BLaER1 treated with 17β-estradiol and CSF1 and Interleukin-3, amounts not matched to agents 10 nM and 100 nM (cell line): ENCODE results near the gene CALHM5.
"Not testable (repeated sequence)": the region's sequence is repeated elsewhere in the genome, so short reads cannot be mapped to it uniquely, and the experiment has no call there.

Source experiments
- H3K27ac ChIP-seq, 11 experiments: shearing (Covaris generic); formaldehyde crosslinking; 2 replicates each; pipeline ENCODE4 v1.8.1; 2022
- H3K27me3 ChIP-seq, 11 experiments: shearing (Covaris generic); formaldehyde crosslinking; 2 replicates each; pipeline ENCODE4 v1.8.1; 2022
- H3K36me3 ChIP-seq, 11 experiments: shearing (Covaris generic); formaldehyde crosslinking; 2 replicates each; pipeline ENCODE4 v1.8.1; 2022
- H3K4me1 ChIP-seq, 10 experiments: shearing (Covaris generic); formaldehyde crosslinking; 2 replicates each; pipeline ENCODE4 v1.8.1; 2022
- H3K4me2 ChIP-seq, 11 experiments: shearing (Covaris generic); formaldehyde crosslinking; 2 replicates each; pipeline ENCODE4 v1.8.1; 2022
- H3K4me3 ChIP-seq, 10 experiments: shearing (Covaris generic); formaldehyde crosslinking; 2 replicates each; pipeline ENCODE4 v1.8.1; 2022
- H3K9ac ChIP-seq, 11 experiments: shearing (Covaris generic); formaldehyde crosslinking; 2 replicates each; pipeline ENCODE4 v1.8.1; 2022
- H3K9me3 ChIP-seq, 11 experiments: shearing (Covaris generic); formaldehyde crosslinking; replicated peaks in 1 of 11; 2 replicates each; pipeline ENCODE4 v1.8.1; 2022
- H4K20me1 ChIP-seq, 11 experiments: shearing (Covaris generic); formaldehyde crosslinking; 2 replicates each; pipeline ENCODE4 v1.8.1; 2022
- Cebpa-rat ChIP-seq, 11 experiments: shearing (Covaris generic); IDR thresholded peaks; 2 replicates each; pipeline ENCODE4 v1.8.1; 2022

Gene CALHM5

DNA sequence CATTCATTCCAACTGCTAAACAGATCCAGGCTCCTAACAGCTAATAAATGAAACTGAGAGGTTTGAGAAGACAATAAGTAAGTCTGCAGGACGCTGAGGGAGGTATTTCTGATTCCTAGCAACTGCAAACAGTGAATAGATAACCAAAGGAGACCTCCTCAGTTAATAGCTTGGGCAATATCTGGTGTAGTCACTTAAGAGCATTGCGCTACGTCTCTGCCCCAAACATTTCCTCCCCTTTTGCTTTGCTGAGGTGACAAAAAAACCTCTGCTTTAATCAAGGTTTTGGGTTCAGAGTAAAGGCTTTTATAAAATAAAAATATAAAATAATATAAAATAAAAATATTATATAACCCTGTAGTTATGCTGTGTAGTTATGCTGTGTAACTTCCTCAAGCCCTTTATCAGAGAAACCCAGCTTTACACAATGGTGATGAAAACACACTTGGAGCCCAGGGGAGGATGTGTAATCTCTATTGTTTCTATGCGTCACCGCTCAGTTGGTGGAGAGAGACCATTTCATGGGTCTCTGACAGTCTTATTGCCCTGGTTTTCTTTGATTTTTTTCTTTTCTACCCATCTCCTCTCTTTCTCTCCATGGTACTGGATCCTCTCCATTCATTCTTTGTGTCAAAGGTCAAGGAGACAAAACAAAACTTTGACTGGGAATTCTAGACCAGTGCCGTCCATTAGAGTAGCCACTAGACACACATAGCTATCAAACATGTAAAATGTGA lies 18.9 kb upstream of the CALHM5 start:
- H3K4me3 ChIP-seq: no peak overlapping the region
- H3K27me3 ChIP-seq: no peaks in the 10 kb centered on the region
- H4K20me1 ChIP-seq: no peaks in the 10 kb centered on the region
- TF ChIP-seq Cebpa-rat (IDR thresholded peaks at IDR 0.05): no peak
- H3K9me3 ChIP-seq: peaks cover 0 to 13% (median 0%) of the 10 kb centered on the region in 11 experiments; a peak in 3 of 22 replicates
- H3K27ac ChIP-seq: no peak overlapping the region
- H3K4me1 ChIP-seq: peaks cover 0 to 10% (median 0%) of the 10 kb centered on the region in 10 experiments; a peak in 3 of 20 replicates
- H3K9ac ChIP-seq: no peak overlapping the region
- no peak overlapping the region for H3K4me2 ChIP-seq
- H3K36me3 ChIP-seq: no peaks in the 10 kb centered on the region

DNA sequence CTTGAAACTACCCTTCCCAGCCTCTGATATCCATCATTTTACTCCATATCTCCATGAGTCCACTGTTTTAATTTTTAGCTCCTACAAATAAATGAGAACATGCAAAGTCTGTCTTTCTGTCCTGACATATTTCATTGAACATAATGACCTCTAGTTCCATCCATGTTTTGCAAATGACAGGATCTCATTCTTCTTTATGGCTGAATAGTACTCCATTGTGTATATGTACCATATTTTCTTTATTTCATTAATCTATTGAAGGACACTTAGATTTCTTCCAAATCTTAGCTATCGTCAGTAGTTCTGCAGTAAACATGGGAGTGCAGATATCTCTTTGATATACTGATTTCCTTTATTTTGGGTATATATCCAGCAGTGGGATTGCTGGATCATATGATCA lies 16.3 kb upstream of the CALHM5 start:
- H3K27ac ChIP-seq, H3K9ac ChIP-seq, H4K20me1 ChIP-seq, H3K9me3 ChIP-seq, H3K36me3 ChIP-seq, H3K4me3 ChIP-seq, H3K27me3 ChIP-seq: not testable (repeated sequence)
- Histone ChIP-seq H3K4me1 (peaks cover 0 to 10% (median 0%) of the 10 kb centered on the region in 10 experiments; a peak in 3 of 20 replicates), H3K4me2 (peak overlapping the region in 2 of 11 experiments; percentile 31 to 32; a peak in 3 of 22 replicates)

DNA sequence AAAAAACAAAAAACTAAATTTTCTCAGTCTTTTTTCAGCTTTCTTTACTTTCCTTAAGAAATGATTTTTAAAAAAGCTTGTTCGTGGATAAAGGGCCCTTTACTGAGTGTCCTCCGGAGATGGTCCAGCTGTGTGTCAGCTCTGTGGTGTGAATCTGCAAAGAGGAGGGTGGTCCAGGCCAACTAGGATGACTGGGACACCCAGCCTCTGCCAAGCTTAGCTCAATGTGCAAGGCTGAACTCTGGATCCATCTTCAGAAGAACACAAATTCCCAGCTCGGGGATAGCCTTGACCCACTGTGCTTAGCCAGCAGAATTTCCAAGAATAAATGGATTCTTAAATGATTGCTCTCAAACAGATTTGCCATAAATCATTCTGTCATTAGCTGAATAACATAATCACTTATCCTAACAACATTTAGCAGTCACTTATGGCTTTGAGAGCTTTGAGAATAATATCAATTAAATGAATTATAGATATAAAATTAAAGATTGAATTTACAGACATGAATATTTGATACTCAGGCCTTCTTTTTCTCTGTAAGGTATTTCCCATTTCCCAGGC lies 14.2 kb upstream of the CALHM5 start:
- no peak overlapping the region for H3K27ac ChIP-seq
- H3K4me1 ChIP-seq: peaks cover 0 to 22% (median 0%) of the 10 kb centered on the region in 10 experiments; a peak in 5 of 20 replicates
- no peak overlapping the region for H3K4me2 ChIP-seq
- H3K27me3 ChIP-seq: no peaks in the 10 kb centered on the region
- H4K20me1 ChIP-seq: no peaks in the 10 kb centered on the region
- H3K9ac ChIP-seq: no peak overlapping the region
- no peaks in the 10 kb centered on the region for H3K36me3 ChIP-seq
- TF ChIP-seq Cebpa-rat (IDR thresholded peaks at IDR 0.05): no peak
- H3K4me3 ChIP-seq: no peak overlapping the region
- H3K9me3 ChIP-seq: peaks cover 0 to 3% (median 0%) of the 10 kb centered on the region in 11 experiments; a peak in 2 of 22 replicates

GRCh38 chr6:116500969-116501433 lies 10.4 kb upstream of the CALHM5 start:
- H3K36me3 ChIP-seq: no peaks in the 10 kb centered on the region
- no peak overlapping the region for H3K27ac ChIP-seq
- H3K9me3 ChIP-seq: peaks cover 0 to 8% (median 4%) of the 10 kb centered on the region in 11 experiments; a peak in 3 of 22 replicates
- H3K4me1 ChIP-seq: peaks cover 0 to 13% (median 0%) of the 10 kb centered on the region in 10 experiments; a peak in 5 of 20 replicates
- H3K27me3 ChIP-seq: no peaks in the 10 kb centered on the region
- no peaks in the 10 kb centered on the region for H4K20me1 ChIP-seq
- peak overlapping the region in 2 of 11 experiments; percentile 52 to 72; a peak in 4 of 22 replicates for H3K4me2 ChIP-seq
- no peak for TF ChIP-seq Cebpa-rat (IDR thresholded peaks at IDR 0.05)
- no peak overlapping the region for H3K4me3 ChIP-seq
- H3K9ac ChIP-seq: no peak overlapping the region

DNA sequence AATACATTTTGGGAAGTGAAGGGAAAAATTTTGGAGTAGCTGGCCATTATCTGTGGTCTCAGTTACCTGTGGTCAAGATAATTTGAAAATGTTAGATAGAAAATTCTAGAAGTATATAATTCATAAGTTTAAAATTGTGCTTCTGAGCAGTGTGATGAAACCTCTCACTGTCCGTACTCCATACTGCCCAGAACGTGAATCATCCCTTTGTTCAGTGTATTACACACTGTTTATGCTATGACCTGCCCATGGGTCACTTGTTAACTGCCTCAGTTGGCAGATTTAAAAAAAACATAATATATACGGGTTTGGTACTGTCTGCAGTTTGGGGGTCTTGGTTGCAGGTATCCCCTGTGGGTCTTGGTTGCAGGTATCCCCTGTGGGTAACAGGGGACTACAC lies 4.1 kb upstream of the CALHM5 start:
- Histone ChIP-seq H3K27me3 (no peaks in the 10 kb centered on the region), H3K27ac (no peak overlapping the region), H3K4me2 (no peak overlapping the region), H3K4me1 (no peaks in the 10 kb centered on the region), H3K9ac (no peak overlapping the region), H3K4me3 (no peak overlapping the region), H3K9me3 (peaks cover 3 to 25% (median 17%) of the 10 kb centered on the region in 11 experiments; a peak in 17 of 22 replicates), H4K20me1 (no peaks in the 10 kb centered on the region), H3K36me3 (no peaks in the 10 kb centered on the region)
- TF ChIP-seq Cebpa-rat (IDR thresholded peaks at IDR 0.05): no peak

GRCh38 chr6:116508527-116508926 lies 2.9 kb upstream of the CALHM5 start:
- H3K4me1 ChIP-seq: no peaks in the 10 kb centered on the region
- H3K36me3 ChIP-seq: no peaks in the 10 kb centered on the region
- H3K9me3 ChIP-seq: peaks cover 3 to 22% (median 17%) of the 10 kb centered on the region in 11 experiments; a peak in 17 of 22 replicates
- no peaks in the 10 kb centered on the region for H3K27me3 ChIP-seq
- no peak overlapping the region for H3K9ac ChIP-seq
- TF ChIP-seq Cebpa-rat (IDR thresholded peaks at IDR 0.05): no peak
- no peak overlapping the region for H3K4me3 ChIP-seq
- no peak overlapping the region for H3K4me2 ChIP-seq
- H3K27ac ChIP-seq: no peak overlapping the region
- H4K20me1 ChIP-seq: no peaks in the 10 kb centered on the region

DNA sequence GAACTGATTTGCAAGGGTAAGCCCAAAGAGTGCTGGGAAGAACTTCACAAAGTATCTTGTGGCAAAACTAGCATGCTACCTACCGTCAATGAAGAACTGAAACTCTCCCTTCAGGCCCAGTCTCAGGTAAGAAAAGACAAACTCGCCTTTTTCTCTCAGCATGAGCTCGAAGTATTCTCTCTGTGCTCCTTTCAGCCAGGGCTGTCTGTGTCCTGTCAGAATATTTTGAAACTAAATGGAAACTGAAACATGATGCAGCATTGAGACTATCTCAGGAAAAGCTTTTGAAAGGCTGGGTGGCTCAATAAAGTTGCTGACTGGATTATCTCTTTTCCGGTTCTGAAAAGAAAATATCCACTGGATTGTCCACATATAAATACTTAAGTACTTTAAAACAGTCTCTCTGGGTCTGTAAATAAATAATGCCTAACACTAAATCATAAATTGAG lies 696 bp downstream of the CALHM5 start:
- Histone ChIP-seq H3K36me3 (no peaks in the 10 kb centered on the region), H4K20me1 (no peaks in the 10 kb centered on the region), H3K4me1 (peaks cover 0 to 3% (median 0%) of the 10 kb centered on the region in 10 experiments; a peak in 1 of 20 replicates), H3K4me3 (no peak overlapping the region), H3K4me2 (no peak overlapping the region), H3K27ac (no peak overlapping the region), H3K27me3 (no peaks in the 10 kb centered on the region), H3K9me3 (peaks cover 3 to 18% (median 14%) of the 10 kb centered on the region in 11 experiments; a peak in 16 of 22 replicates), H3K9ac (no peak overlapping the region)
- no peak for TF ChIP-seq Cebpa-rat (IDR thresholded peaks at IDR 0.05)

GRCh38 chr6:116512734-116513133 lies 1.3 kb downstream of the CALHM5 start:
- H3K36me3 ChIP-seq: no peaks in the 10 kb centered on the region
- H3K27ac ChIP-seq: no peak overlapping the region
- H3K27me3 ChIP-seq: no peaks in the 10 kb centered on the region
- no peak for TF ChIP-seq Cebpa-rat (IDR thresholded peaks at IDR 0.05)
- no peaks in the 10 kb centered on the region for H4K20me1 ChIP-seq
- no peak overlapping the region for H3K4me3 ChIP-seq
- H3K9me3 ChIP-seq: peaks cover 3 to 18% (median 14%) of the 10 kb centered on the region in 11 experiments; a peak in 16 of 22 replicates
- H3K4me1 ChIP-seq: peaks cover 0 to 3% (median 0%) of the 10 kb centered on the region in 10 experiments; a peak in 1 of 20 replicates
- H3K9ac ChIP-seq: no peak overlapping the region
- no peak overlapping the region for H3K4me2 ChIP-seq

- peaks cover 0 to 3% (median 0%) of the 10 kb centered on the region in 10 experiments; a peak in 1 of 20 replicates for H3K4me1 ChIP-seq
- H3K9ac ChIP-seq: no peak overlapping the region
- H3K4me3 ChIP-seq: no peak overlapping the region
- no peak overlapping the region for H3K4me2 ChIP-seq
- no peak overlapping the region for H3K27ac ChIP-seq
- no peak for TF ChIP-seq Cebpa-rat (IDR thresholded peaks at IDR 0.05)
- H3K27me3 ChIP-seq: no peaks in the 10 kb centered on the region
- H4K20me1 ChIP-seq: no peaks in the 10 kb centered on the region
- no peaks in the 10 kb centered on the region for H3K36me3 ChIP-seq
- H3K9me3 ChIP-seq: peaks cover 3 to 14% (median 12%) of the 10 kb centered on the region in 11 experiments; a peak in 16 of 22 replicates
Measured at GRCh38 chr6:116513224-116513875, 1.9 kb downstream of the CALHM5 start.
